GM18951 (cell line): ENCODE data around the gene ZNF507.

Experiments used
- POLR2A ChIP-seq: IDR thresholded peaks from 4 replicates; pipeline ENCODE4 v1.6.1; 2011; ENCODE audit warnings: mild to moderate bottlenecking; ENCODE audit not compliant: insufficient read length, insufficient read depth; ENCODE audit errors: extremely low read depth
- in situ Hi-C: fragments of 300-500 bp; cut with MboI; formaldehyde crosslinking; loops from one replicate; pipeline ENCODE4 v1.12.0; 2022; ENCODE audit warnings: low sequenced_read_pairs, mixed read lengths, inconsistent platforms; ENCODE audit not compliant: unreplicated experiment

Gene ZNF507

DNA sequence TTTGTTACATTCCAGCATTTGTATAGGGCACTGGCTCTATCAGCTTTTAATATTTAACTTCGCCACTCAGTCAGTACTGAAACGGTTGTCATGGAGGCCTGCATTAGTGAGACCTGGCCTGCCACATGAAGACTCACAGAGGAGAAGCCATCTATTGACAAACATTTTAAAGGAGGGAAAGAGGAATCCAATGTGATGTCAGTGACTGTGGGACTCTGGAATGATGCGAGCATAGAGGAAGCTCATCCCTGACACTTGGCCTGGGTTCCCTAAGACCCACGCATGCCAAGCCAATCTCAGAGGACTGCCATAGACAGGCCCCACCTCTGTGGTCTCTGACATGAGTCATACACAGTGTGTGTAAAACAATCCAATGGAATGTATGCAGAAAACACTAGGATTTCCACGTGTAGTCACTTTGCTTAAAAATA is 52.3 kb downstream of the ZNF507 start:
- in situ Hi-C loops: no loop called here
- no peak for TF ChIP-seq POLR2A

DNA sequence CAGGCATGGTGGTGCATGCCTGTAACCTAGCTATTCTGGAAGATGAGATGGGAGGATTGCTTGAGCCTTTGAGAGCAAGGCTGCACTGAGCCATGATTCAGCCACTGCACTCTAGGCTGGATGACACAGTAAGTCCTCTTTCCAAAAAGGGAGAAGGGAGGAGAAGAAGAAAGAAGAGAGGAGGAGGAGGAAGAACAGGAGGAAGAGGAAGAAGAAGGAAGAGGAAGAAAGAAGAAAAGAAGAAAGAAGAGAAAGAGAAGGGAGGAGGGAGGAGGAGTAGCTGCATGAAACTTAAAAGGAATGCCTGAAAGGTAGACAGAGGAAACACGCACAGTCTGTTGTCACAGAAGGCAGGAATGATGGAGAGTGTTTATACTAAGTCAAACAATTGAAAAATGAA is 56.6 kb downstream of the ZNF507 start:
- no peak for TF ChIP-seq POLR2A
- in situ Hi-C loops: no loop called here

DNA sequence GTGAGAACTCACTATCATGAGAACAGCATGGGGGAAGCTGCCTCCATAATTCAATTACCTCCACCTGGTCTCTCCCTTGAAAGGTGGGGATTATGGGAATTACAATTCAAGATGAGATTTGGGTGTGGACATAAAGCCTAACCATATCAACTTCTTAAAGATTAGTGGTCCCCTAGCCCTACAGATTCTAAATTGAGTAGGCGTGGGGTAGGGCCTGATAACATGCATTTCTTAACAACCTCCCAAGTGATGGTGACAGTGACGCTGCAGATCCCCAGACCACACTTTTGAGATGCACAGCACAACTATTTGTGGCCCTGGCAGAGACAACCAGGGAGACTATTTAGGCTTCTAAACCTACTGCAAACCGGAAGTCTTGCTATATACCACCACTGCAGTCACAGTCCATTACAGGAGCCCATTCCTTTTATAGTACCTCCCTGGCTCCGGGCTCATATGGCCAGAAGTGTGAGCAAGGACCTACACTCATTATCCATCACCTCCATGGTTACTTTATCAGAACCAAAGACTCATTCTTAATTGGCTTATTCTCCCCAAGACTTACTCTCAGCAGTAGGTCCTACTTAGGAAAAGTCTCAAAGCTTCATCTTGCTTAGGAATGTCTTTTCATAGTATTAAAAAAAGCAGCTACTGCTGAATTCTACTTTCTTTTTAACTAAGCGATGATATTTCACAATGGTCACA is 58.0 kb downstream of the ZNF507 start:
- in situ Hi-C loops: no loop called here

DNA sequence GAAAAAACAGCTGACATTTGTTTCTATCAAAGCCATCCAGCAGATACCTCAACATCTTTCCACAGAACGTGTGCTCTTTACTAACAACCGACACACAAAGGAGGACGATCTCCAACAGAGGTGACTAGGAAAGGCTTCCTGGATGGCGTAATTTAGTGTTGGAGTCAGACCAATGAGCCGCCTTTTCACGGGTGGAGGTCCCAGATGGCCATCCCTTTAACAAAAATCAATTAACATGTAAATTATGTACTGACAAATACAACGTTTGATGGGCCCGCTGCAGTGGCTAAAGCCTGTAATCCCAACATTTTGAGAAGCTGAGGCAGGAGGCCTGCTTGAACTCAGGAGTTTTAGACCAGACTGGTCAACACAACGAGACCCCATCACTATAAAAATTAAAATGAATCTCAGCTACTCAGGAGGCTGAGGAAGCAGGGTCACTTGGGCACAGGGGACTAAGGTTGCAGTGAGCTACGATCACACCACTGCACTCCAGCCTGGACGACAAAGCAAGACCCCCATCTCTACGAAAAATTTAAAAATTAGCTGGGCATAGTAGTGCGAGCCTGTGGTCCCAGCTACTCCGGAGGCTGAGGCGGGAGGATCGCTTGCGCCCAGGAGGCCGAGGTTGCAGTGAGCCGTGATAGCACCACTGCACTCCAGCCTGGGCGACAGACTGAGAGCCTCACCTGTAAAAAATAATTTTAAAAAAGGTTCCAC is 59.0 kb downstream of the ZNF507 start:
- in situ Hi-C loops: no loop called here
- no peak for TF ChIP-seq POLR2A

More for the DNA sequence above, 58.0 kb downstream of the ZNF507 start:
- no peak for TF ChIP-seq POLR2A

DNA sequence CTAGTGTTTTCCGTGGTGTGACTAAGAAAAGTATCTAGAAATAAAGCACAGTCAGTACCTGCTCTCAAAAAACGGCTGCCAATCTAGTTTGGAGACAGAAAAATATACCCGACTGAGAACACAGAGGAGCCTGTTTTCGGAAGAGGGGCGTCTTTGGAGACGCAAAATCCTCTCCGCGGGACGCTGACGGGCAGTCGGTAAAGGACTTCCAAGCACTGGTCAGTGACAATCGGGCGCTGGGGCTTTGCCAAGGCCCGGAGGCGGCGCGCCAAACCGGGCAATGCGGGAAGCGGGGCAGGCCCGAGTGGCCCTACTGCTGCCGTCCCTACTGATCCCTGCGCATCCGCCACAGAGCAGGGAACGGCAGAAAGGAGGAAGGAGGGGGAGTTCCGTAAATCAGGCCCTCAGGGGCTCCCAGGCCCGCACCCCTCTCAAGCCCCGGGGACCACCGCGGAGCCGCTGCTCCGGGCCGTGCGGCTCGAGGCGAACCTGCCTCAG is 59.6 kb downstream of the ZNF507 start:
- no peak for TF ChIP-seq POLR2A
- in situ Hi-C loops: no loop called here

DNA sequence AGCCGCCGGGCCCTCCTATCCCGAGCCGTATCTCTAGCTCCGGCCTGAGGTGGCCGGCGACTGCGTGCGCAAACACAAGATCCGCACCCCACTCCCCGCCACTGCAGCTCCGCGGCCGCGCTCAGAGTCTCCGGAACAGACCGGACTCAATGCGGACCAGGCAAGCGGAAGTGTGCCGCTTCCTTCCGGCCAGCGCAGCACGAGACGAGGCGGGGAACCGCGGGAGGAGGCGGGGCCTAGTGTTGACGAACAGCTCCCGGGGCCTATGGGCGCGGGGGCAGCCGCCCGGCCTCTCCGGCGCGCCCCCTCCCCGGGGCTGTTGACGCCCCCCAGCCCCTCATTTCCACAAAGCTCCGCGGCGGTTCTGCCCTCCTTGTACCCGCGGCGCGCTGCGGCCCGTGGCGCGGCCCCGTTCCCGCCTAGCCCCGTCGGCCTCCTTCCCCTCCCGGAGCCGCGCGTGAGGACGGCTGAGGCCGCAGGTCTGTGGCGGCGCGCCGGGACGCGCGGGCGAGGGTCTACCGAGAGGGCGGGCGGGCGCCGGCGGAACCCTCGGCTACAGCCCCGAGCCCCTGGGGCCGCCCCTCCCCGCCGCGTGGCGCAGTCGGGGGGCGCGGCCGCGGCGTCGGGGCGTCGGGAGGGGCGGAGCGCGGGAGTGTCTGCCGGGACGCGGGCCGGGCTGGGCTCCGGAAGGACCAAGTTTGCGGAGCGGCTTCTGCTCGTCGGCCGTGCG is 60.2 kb downstream of the ZNF507 start, which contains the start of gene DPY19L3:
TSS of gene DPY19L3 (plus strand) at position 340 of the 730 bp plus-strand sequence. CDS start 2,484 bp downstream, outside the sequence.
- peak; percentile 98 for TF ChIP-seq POLR2A
- in situ Hi-C loops: no loop called here

DNA sequence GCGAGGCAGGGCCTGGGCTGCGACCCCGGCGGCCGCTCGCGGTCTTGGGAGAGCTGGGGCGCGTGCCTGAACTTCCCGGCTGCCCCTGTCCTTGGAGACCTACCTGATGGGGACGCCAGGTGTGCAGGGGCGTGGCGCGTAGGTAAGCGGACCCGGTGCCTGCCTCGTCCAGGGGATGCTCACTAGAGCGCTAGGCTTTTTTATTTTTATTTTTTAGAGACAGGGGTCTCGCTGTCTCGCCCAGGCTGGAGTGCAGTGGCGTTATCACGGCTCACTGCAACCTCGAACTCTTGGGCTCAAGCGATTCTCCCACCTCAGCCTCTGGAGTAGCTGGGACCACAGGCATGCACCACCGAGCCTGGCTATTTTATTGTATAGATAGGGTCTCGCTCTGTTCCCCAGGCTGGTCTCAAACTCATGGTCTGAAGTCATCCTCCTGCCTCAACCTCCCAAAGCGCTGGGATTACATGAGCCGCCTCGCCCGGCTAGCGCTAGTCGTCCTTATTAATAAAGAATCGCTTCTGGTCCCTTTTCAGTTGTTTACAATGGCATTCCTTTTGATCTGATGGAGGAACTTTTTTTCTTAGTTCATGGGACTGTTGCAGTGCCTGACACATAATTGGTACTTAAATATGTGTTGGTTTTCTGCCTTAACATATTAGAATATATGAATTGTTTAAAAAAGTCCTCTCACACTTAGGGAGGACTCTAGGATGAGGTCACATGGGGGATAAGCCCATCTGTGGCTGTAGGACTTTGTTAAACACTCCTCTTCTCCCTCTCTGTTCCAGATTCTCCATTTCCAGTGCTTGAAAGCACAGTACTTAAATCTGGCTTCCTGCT is 61.0 kb downstream of the ZNF507 start:
- in situ Hi-C loops: no loop called here
- peak; percentile 50 for TF ChIP-seq POLR2A

DNA sequence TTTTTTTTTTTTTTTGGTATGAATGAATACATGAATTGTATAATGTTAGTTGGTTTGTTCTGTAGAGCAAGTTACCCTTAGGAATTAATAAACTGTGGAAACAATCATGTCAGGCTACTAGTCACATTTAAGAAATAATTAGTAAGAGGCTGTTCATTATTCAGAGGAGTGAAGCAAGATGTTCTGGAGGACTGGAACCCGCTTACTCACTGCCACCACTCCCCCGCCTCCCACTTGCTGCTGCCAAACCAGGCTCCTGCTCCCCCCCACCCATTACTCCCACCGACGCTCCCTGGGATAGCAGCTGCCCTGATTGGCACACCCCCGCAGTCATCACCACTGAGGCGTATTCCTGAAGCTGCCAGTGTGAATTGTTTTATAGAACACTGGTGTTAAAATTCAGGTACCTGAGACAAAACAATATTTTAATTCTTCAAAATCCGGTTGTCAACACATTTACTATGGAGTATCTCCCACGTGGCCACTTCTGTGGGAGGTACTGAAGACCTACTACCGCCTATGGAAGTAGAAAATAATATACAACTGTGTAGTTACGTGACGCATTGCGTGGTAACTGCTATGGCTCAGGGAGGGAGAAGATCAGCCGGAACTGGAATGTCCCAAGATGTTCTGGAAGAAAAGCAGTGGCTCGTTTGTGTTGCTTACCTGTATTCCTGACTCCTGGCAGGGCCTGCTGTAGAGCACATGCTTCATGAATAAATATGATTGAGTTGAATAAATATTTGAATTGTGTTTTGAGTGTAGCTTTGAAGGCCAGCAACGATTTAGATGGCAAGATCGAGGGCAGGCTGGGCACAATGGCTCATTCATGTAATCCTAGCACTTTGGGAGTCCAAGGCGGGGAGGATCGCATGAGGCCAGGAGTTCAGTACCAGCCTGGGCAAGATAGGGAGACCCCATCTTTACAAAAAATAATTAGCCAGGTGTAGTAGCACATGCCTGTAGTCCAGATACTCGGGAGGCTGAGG is 61.9 kb downstream of the ZNF507 start:
- no peak for TF ChIP-seq POLR2A
- in situ Hi-C loops: no loop called here

DNA sequence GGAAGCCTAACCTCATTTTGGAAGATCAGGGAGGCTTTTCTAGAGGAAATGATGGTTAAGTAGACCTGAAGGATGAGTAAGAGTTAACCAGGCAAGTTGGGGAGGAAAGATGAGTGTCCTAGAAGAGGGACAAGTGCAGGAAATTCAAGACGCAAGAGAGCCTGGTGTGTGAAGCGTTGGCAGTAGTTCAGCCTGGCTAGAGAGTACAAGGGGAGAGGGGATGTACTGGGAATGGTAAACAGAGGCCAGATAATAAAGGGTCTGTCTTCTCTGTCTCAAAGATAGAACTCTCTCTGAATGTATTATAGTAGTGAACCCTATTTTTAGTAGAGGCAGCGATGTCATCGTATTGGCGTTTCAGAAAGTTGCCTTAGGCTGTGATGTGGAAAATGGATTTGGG is 69.8 kb downstream of the ZNF507 start:
- no peak for TF ChIP-seq POLR2A
- in situ Hi-C loops: no loop called here

DNA sequence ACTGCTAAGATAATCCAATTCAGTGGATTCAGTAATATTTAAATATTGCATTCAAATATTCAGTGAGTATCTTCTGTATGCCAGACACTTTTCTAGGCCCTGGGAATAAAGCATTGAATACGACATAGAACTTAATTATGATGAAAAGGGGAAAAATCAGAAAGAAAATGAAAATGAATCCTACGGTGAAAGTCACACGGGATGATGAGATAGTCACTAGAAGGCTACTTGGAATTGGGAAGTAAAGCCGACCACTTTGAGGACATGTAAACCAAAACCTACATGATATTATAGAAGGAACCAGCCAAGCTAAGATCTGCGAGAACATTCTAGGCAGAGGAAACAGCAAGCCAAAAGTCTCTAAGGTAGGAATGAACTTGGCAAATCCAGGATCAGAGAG is 70.3 kb downstream of the ZNF507 start:
- no peak for TF ChIP-seq POLR2A
- in situ Hi-C loops: no loop called here

DNA sequence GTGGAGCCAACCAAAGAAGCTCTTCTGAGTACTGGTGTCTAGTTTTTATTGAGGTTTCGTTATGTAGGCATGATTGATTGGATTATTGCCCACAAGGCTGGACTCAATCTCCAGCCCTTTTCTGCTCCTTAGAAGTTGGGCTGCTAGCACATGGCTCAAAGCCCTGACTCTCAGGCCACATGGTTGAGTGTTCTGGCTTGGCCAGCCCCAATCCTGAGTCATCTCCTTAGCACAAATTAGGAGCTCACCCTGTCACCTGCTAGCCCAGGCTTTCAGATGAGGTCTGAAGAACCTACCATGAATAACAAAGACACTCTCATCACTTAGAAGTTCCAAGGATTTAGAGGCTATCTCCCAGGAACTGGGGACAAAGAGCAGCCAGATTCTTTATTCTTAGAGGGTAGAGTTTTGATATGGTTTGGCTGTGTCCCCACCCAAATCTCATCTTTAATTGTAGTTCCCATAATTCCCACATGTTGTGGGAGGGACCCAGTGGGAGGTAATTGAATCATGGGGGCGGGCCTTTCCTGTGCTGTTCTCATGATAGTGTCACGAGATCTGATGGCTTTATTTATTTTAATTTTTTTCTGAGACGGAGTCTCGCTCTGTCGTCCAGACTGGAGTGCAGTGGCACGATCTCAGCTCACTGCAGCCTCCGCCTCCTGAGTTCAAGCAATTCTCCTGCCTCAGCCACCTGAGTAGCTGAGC is 71.5 kb downstream of the ZNF507 start:
- in situ Hi-C loops: no loop called here

More for the DNA sequence above, 71.5 kb downstream of the ZNF507 start:
- no peak for TF ChIP-seq POLR2A
